Measurements from ENCODE around the gene NOP14.

The NOP14 gene

GRCh38 chr4:2914256-2915126 is 48.7 kb downstream of the NOP14 start:
- no peak for DNase-seq (ENCODE audit: low spot score)

- DNase-seq (ENCODE audit: low spot score): no peak
Observed at GRCh38 chr4:2913168-2913567, 50.0 kb downstream of the NOP14 start.

- no peak for DNase-seq (ENCODE audit: low spot score)
Observed at GRCh38 chr4:2911868-2912267, 51.3 kb downstream of the NOP14 start.

- no peak for DNase-seq (ENCODE audit: low spot score)
Observed at GRCh38 chr4:2910409-2910808, 52.8 kb downstream of the NOP14 start.

GRCh38 chr4:2909583-2909982 is 53.6 kb downstream of the NOP14 start:
- no peak for DNase-seq (ENCODE audit: low spot score)

- DNase-seq (ENCODE audit: low spot score): no peak
Observed at GRCh38 chr4:2908686-2909085, 54.5 kb downstream of the NOP14 start.

GRCh38 chr4:2907706-2908293 is 55.4 kb downstream of the NOP14 start:
- DNase-seq (ENCODE audit: low spot score): no peak

GRCh38 chr4:2907226-2907625 is 56.0 kb downstream of the NOP14 start:
- no peak for DNase-seq (ENCODE audit: low spot score)

GRCh38 chr4:2906218-2906617 is 57.0 kb downstream of the NOP14 start:
- DNase-seq (ENCODE audit: low spot score): no peak

- no peak for DNase-seq (ENCODE audit: low spot score)
Observed at GRCh38 chr4:2905544-2905943, 57.7 kb downstream of the NOP14 start.

GRCh38 chr4:2902126-2902525 is 61.1 kb downstream of the NOP14 start:
- DNase-seq (ENCODE audit: low spot score): no peak

- DNase-seq (ENCODE audit: low spot score): no peak
Observed at GRCh38 chr4:2901186-2901585, 62.0 kb downstream of the NOP14 start.

GRCh38 chr4:2900741-2901140 is 62.5 kb downstream of the NOP14 start:
- DNase-seq (ENCODE audit: low spot score): no peak

- DNase-seq (ENCODE audit: low spot score): no peak
Observed at GRCh38 chr4:2898001-2898400, 65.2 kb downstream of the NOP14 start.

- DNase-seq (ENCODE audit: low spot score): no peak
Observed at GRCh38 chr4:2893772-2894171, 69.4 kb downstream of the NOP14 start.

GRCh38 chr4:2891294-2891693 is 71.9 kb downstream of the NOP14 start:
- no peak for DNase-seq (ENCODE audit: low spot score)

- no peak for DNase-seq (ENCODE audit: low spot score)
Observed at GRCh38 chr4:2888886-2889285, 74.3 kb downstream of the NOP14 start.
